MM.1S (cell line): ENCODE data around the gene PLK2.

Experiments used
- CTCF ChIP-seq: fragments of 300-600 bp; sonication (generic); IDR thresholded peaks from 2 replicates; pipeline ENCODE4 v1.5.1; 2016; ENCODE audit warnings: antibody characterized with exemption, low read length, mixed read lengths
- EZH2 ChIP-seq: fragments of 300-600 bp; sonication (generic); optimal IDR thresholded peaks from 2 replicates; pipeline ENCODE3; 2017; ENCODE audit warnings: low read depth, mild to moderate bottlenecking, antibody characterized with exemption, low read length, mixed read lengths

DNA sequence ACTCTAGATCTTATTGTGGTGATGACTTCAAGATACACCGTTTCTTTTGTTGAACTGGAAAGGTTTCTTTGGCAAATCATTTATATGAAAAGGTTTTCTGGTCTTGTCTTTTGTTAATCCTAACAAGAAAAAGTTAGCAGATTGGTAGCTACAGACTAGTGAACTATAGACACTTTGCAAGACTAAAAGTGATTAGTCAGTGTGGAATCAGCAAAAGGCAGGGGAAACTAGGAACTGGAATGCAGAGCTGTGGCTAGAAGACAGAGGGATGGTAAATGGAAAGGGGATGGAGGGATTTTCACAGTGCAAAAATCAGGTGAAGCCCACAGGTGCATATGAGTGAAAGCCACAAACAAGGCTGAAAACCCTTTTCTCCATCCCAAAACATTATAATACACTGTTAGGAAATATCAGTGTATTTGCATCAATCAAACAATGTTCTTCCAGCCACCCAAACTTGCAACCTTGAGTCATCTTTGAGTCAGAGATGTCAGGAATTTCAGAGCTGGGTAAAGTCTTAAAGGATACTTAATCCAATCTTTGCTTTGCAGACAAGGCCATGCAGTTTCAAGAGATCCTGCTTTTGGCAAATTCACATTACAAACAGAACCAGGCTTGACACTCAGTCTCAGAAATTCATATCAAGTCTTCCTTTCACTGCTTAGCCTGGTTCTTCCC is 52.7 kb downstream of the PLK2 start:
- no peak for TF ChIP-seq CTCF
- TF ChIP-seq EZH2: no peak
